Calu3 (cell line): Measurements from ENCODE around the gene RBFOX1. TPM values are rescaled to one million over a fixed set of nuclear protein-coding genes. Genes with fewer than 3 reads are reported as not detected.

ENCODE experiments used
- BruUV-seq: library from RNA; stranded (reverse); fragments of 400-500 nt; replicated peaks from 2 replicates; lab custom pipeline; 2021; lab: Mats Ljungman, UMichigan
- CTCF ChIA-PET: fragments of 300-600 bp; sonication (Branson Sonifier 250); formaldehyde crosslinking; loops from one replicate; lab custom pipeline; 2022; ENCODE audit warnings: antibody characterized with exemption; lab: Charles Lee
- DNase-seq: peaks from one replicate; pipeline ENCODE4 v3.0.0; 2022
- H3K27ac Mint-ChIP-seq: one replicate; pipeline ENCODE4 v1.8.0; 2022; ENCODE audit warnings: mixed read lengths; ENCODE audit not compliant: unreplicated experiment
- H3K27me3 Mint-ChIP-seq: one replicate; pipeline ENCODE4 v1.8.0; 2022; ENCODE audit warnings: mixed read lengths; ENCODE audit not compliant: unreplicated experiment
- H3K36me3 Mint-ChIP-seq: one replicate; pipeline ENCODE4 v1.8.0; 2022; ENCODE audit warnings: mild to moderate bottlenecking, moderate library complexity, mixed read lengths; ENCODE audit not compliant: insufficient read depth, unreplicated experiment
- H3K4me1 Mint-ChIP-seq: one replicate; pipeline ENCODE4 v1.8.0; 2022; ENCODE audit warnings: mild to moderate bottlenecking, low read depth, mixed read lengths; ENCODE audit not compliant: unreplicated experiment
- H3K4me3 Mint-ChIP-seq: one replicate; pipeline ENCODE4 v1.8.0; 2022; ENCODE audit warnings: mild to moderate bottlenecking, low read depth, moderate library complexity, mixed read lengths; ENCODE audit not compliant: unreplicated experiment
- H3K9me3 Mint-ChIP-seq: one replicate; pipeline ENCODE4 v1.8.0; 2022; ENCODE audit warnings: low read depth, mixed read lengths; ENCODE audit not compliant: unreplicated experiment
- intact Hi-C: fragments of 100-400 bp; cut with micrococcal nuclease; formaldehyde crosslinking; loops from one replicate; pipeline ENCODE4 v1.10.0; 2022; ENCODE audit not compliant: unreplicated experiment
- total RNA-seq: library from RNA; stranded (reverse); gene quantifications from 2 replicates; pipeline ENCODE4 v1.2.3, GENCODE V29; 2022
- TF ChIP-seq, protein P1 (sequence below): fragments of 200-600 bp; IDR thresholded peaks from one replicate; pipeline ENCODE4 v1.8.0; 2022; ENCODE audit warnings: antibody characterized with exemption; ENCODE audit not compliant: unreplicated experiment

RBFOX1 gene
- total RNA-seq, 1 experiment from 2014 or later = not detected

DNA sequence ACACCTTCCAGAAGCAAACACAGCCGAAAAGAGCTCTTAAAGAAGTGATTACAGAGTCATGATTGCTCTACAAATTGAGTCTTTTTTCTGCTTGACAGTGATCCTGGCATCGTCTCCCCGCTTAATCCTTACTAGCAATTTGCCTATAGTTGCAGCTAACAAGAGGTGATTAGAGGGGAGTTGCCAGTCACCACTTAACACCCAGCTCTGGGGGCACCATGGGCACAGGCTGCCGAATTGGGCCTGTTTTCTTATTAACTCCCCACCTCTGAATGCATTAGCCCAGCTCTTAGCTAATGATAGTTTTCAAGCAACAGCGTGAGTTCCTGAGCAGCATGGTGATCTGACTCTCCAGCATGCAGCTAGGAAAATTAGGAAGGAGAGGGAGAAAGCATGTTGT, 93.5 kb downstream of the RBFOX1 start:
- H3K4me3 Mint-ChIP-seq = no peak overlapping the region
- CTCF ChIA-PET = no interaction called here
- peaks cover 14% of the 10 kb centered on the region for H3K9me3 Mint-ChIP-seq
- H3K27ac Mint-ChIP-seq = no peak overlapping the region
- H3K4me1 Mint-ChIP-seq = no peaks in the 10 kb centered on the region
- no TSS peak for BruUV-seq
- TF ChIP-seq, protein P1, sequence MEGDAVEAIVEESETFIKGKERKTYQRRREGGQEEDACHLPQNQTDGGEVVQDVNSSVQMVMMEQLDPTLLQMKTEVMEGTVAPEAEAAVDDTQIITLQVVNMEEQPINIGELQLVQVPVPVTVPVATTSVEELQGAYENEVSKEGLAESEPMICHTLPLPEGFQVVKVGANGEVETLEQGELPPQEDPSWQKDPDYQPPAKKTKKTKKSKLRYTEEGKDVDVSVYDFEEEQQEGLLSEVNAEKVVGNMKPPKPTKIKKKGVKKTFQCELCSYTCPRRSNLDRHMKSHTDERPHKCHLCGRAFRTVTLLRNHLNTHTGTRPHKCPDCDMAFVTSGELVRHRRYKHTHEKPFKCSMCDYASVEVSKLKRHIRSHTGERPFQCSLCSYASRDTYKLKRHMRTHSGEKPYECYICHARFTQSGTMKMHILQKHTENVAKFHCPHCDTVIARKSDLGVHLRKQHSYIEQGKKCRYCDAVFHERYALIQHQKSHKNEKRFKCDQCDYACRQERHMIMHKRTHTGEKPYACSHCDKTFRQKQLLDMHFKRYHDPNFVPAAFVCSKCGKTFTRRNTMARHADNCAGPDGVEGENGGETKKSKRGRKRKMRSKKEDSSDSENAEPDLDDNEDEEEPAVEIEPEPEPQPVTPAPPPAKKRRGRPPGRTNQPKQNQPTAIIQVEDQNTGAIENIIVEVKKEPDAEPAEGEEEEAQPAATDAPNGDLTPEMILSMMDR = no peak
- no peaks in the 10 kb centered on the region for H3K36me3 Mint-ChIP-seq
- H3K27me3 Mint-ChIP-seq = no peaks in the 10 kb centered on the region
- DNase-seq = no peak
- intact Hi-C loops = no loop called here

DNA sequence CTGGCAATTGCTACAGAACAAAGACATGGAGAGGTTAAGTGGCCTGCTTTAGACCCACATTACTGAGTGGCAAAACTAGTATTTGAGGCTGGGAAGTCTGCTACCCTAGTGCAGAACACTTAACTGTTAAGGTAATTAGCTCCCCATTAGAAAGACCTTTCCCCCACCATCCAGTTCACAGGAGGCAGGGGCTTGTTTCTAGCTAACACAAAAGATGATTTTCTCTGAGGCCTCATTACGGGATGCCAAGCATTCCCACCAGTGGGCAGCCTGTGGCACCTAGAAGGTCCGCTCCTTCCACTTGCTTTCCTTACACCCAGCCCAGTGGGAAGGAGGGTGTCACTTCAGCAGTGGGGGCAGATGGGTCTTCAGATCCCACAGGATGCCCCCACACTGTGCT, 99.1 kb downstream of the RBFOX1 start:
- no peak overlapping the region for H3K27ac Mint-ChIP-seq
- BruUV-seq = no TSS peak
- H3K27me3 Mint-ChIP-seq = no peaks in the 10 kb centered on the region
- TF ChIP-seq, protein P1 = no peak
- no peak for DNase-seq
- CTCF ChIA-PET = no interaction called here
- no peak overlapping the region for H3K4me3 Mint-ChIP-seq
- intact Hi-C loops = no loop called here
- no peaks in the 10 kb centered on the region for H3K36me3 Mint-ChIP-seq
- no peaks in the 10 kb centered on the region for H3K4me1 Mint-ChIP-seq
- peaks cover 16% of the 10 kb centered on the region for H3K9me3 Mint-ChIP-seq

DNA sequence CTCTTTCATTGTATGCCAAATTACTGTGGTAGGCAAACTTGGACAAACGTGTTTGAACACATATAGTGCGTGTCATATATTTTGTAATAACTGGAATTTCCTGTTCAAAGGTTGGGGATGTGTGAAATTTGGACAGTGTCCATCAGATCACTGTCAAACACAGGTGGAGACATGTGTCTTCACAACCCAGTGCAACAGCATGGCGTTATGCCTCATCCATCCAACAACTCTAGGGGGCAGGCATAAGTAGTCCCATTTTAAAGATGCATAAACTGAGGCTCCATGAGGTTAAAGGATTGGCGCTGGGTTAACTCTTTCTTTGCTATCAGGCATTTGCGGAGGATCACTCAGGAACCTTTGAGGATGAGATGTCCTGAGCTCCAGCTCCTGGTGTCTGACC, 103.7 kb downstream of the RBFOX1 start:
- Mint-ChIP-seq H3K4me1 (no peaks in the 10 kb centered on the region), H3K9me3 (peaks cover 10% of the 10 kb centered on the region), H3K4me3 (no peak overlapping the region), H3K27me3 (no peaks in the 10 kb centered on the region), H3K36me3 (no peaks in the 10 kb centered on the region), H3K27ac (no peak overlapping the region)
- TF ChIP-seq, protein P1 = no peak
- CTCF ChIA-PET = no interaction called here
- no peak for DNase-seq
- intact Hi-C loops = no loop called here
- no TSS peak for BruUV-seq

DNA sequence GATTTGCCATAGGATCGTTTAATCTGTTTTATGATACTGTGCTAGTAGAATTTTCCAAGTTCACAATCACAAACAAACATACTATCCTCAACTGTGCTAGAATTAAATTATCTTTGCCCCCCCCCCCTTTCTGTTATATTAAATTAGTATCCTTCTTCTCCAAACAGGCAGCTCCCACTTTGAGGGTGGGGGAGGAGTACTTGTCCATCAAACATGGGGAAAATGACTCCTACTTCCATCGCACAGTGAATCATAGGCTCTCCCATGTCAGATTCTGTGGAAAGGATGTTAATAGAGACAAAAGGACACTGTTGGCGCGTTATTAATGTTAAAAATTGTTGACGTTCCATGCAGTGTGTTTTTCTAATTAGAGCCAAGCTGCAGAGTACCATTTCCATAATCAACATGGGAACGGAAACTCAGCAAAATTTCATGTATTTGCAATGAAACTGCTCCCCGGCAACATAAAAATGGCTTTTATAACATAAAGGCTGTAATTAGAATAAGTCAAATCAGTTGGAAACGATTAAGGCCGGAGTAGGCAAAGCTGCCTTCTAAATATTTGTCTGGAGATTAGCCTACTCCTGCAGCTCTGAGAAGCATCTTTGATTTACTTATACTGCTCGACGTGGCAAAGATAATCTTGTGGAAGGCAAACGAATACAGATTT, 104.6 kb downstream of the RBFOX1 start:
- Mint-ChIP-seq H3K4me3 (no peak overlapping the region), H3K36me3 (no peaks in the 10 kb centered on the region), H3K27ac (no peak overlapping the region), H3K9me3 (peaks cover 16% of the 10 kb centered on the region), H3K27me3 (no peaks in the 10 kb centered on the region), H3K4me1 (no peaks in the 10 kb centered on the region)
- BruUV-seq = no TSS peak
- DNase-seq = no peak
- CTCF ChIA-PET = no interaction called here
- TF ChIP-seq, protein P1 = no peak
- intact Hi-C loops = no loop called here
